ENCODE data around the gene SLC43A3. TPM values are rescaled to one million over a fixed set of nuclear protein-coding genes. Genes with fewer than 3 reads are reported as not detected.
A peak's percentile ranks its signal among the peaks of the same experiment; 100 is the strongest.

The SLC43A3 gene
- total and polyA plus RNA-seq, 3 donors from 2014 or later: 13.8 to 20.8 (median 13.9) TPM

DNA sequence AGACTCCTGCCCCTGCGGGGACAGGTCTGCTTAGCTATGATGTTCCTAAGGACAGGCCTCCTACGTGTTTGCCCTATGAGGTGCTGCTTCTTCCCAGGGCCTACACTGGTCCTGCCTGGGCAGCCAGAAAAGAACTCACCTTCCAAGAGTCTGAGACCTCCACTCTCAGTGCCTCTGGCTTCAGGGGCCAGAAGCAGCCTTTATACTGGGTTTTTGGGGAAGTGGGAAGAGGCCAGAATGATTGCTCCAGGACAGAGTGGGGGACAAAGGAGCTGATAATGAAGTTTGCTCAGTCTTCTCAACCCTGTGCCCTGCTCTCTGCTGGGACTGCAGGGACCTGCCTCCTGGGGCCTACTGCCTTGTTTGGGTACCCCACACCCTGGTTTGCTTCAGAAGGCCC is 45.9 kb downstream of the SLC43A3 start, which contains the start of gene PRG3:
Gene PRG3 (minus strand): TSS at position 176 of the 400 bp plus-strand sequence. CDS start 442 bp downstream, outside the sequence.
- Histone ChIP-seq H3K36me3 (ENCODE audit: low read depth, missing control alignments) (no peaks in the 10 kb centered on the region), H3K9me3 (no peaks in the 10 kb centered on the region), H3K4me3 (no peak within 1 kb of the TSS), H3K4me1 (no peaks in the 10 kb centered on the region), H3K27me3 (no peaks in the 10 kb centered on the region), H3K27ac (no peak within 1 kb of the TSS)
- TF ChIP-seq, protein P1, sequence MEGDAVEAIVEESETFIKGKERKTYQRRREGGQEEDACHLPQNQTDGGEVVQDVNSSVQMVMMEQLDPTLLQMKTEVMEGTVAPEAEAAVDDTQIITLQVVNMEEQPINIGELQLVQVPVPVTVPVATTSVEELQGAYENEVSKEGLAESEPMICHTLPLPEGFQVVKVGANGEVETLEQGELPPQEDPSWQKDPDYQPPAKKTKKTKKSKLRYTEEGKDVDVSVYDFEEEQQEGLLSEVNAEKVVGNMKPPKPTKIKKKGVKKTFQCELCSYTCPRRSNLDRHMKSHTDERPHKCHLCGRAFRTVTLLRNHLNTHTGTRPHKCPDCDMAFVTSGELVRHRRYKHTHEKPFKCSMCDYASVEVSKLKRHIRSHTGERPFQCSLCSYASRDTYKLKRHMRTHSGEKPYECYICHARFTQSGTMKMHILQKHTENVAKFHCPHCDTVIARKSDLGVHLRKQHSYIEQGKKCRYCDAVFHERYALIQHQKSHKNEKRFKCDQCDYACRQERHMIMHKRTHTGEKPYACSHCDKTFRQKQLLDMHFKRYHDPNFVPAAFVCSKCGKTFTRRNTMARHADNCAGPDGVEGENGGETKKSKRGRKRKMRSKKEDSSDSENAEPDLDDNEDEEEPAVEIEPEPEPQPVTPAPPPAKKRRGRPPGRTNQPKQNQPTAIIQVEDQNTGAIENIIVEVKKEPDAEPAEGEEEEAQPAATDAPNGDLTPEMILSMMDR (IDR thresholded peaks at IDR 0.05): no peak
- no peak for TF ChIP-seq POLR2A (IDR thresholded peaks at IDR 0.05)
- no peak for DNase-seq
- intact Hi-C loops (cut with DNase I; ENCODE audit: low total_unique reads): no loop called here
- 81 to 83% methylated on average over 2 of the region's 2 CpGs for WGBS, 2 donors

DNA sequence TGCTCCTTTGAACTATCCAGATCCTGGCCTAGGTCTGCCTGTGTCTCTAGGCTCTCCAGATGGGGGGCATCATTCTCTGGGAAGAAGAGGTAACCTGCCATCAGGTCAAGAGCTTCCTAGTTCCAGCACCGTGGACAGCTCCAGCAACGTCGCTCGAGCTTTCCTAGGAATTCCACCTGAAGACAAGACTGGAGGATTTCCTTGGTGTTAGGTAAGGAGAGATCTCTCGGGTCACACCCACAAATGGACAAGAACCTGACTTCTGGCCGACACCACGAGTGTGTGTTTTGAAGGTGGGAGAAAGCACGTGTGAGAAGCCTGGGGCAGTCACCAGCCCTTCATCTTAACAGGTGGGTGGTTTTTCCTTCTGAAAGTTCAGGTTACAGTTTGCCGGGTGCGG is 47.2 kb downstream of the SLC43A3 start:
- peak; percentile 30 for DNase-seq
- H3K4me1 ChIP-seq: no peaks in the 10 kb centered on the region
- WGBS, 2 donors: 24 to 30% methylated on average over 7 to 9 of the region's 10 CpGs

DNA sequence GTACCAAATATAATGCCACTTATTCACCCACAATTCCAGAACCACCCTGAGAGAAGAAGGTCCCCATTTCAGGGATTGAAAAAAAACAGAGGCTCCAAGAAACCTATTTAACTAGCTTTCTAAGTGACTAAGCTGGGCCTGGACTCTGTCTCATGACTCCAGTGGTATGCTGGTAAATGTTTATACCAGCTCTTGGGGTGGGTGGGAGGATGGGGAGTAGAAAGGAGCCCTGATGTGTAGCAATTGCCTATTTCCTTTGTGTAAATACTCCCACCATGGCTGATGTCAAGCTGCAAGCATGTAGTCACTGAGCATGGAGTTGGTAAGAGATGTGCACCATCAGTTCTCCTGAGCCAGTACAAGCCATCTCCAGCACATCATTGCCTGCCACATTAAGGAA is 48.7 kb downstream of the SLC43A3 start:
- DNase-seq: no peak
- Histone ChIP-seq H3K36me3 (ENCODE audit: low read depth, missing control alignments) (no peaks in the 10 kb centered on the region), H3K27me3 (no peaks in the 10 kb centered on the region), H3K4me1 (no peaks in the 10 kb centered on the region), H3K4me3 (no peak overlapping the region), H3K27ac (no peak overlapping the region), H3K9me3 (no peaks in the 10 kb centered on the region)
- TF ChIP-seq, protein P1 (IDR thresholded peaks at IDR 0.05): no peak
- intact Hi-C loops (cut with DNase I; ENCODE audit: low total_unique reads): no loop called here

More for the DNA sequence above, 47.2 kb downstream of the SLC43A3 start:
- no peaks in the 10 kb centered on the region for H3K27me3 ChIP-seq
- intact Hi-C loops (cut with DNase I; ENCODE audit: low total_unique reads): no loop called here
- H3K4me3 ChIP-seq: no peak overlapping the region
- no peak for TF ChIP-seq POLR2A (IDR thresholded peaks at IDR 0.05)
- TF ChIP-seq, protein P1 (IDR thresholded peaks at IDR 0.05): no peak
- no peaks in the 10 kb centered on the region for H3K36me3 ChIP-seq (ENCODE audit: low read depth, missing control alignments)
- H3K9me3 ChIP-seq: no peaks in the 10 kb centered on the region
- H3K27ac ChIP-seq: no peak overlapping the region

DNA sequence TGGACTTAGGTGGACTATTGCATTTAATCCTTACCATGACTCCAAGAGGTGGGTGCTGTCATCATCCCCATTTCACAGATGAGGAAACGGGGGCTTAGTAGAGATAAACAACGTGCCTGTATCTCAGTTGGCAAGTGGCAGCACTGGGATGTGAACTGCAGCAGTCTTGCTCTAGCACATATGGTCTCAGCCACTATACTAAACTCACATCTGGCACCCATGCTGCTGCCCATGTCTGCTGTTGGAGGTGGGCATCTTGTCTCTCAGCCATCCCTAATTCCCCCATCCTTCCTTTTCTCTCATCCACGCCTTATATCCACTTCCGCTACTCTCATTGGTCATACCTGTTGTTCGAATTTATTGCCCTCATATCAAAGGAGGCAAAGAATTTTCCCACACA is 49.8 kb downstream of the SLC43A3 start:
- intact Hi-C loops (cut with DNase I; ENCODE audit: low total_unique reads): no loop called here
- Histone ChIP-seq H3K27me3 (no peaks in the 10 kb centered on the region), H3K36me3 (ENCODE audit: low read depth, missing control alignments) (no peaks in the 10 kb centered on the region), H3K4me3 (no peak overlapping the region), H3K9me3 (no peaks in the 10 kb centered on the region), H3K4me1 (no peaks in the 10 kb centered on the region), H3K27ac (no peak overlapping the region)
- no peak for DNase-seq
- TF ChIP-seq POLR2A (IDR thresholded peaks at IDR 0.05): no peak
- TF ChIP-seq, protein P1 (IDR thresholded peaks at IDR 0.05): no peak
- WGBS, 2 donors: 58 to 61% methylated on average over 5 of the region's 5 CpGs

All from testis (tissue), 3 donors.